Suppressor macrophage treated with lipopolysaccharide for 1 hour (primary cell): ENCODE measurements around the gene WRAP73.

Experiments used
- DNase-seq, 3 donors: peaks; one replicate each; pipeline ENCODE4 v3.0.0-alpha.2; 2020 to 2022

The WRAP73 gene

GRCh38 chr1:3609016-3609768 is 40.7 kb downstream of the WRAP73 start:
- peak in 1 of 3 donors; percentile 34 for DNase-seq

- DNase-seq, result no peak
These were observed 41.7 kb downstream of the WRAP73 start for GRCh38 chr1:3608154-3608553.

- DNase-seq, result no peak
These were observed 42.2 kb downstream of the WRAP73 start for GRCh38 chr1:3607703-3608065.

GRCh38 chr1:3606779-3607702 is 42.9 kb downstream of the WRAP73 start:
- DNase-seq, result no peak

- no peak for DNase-seq
These were observed 44.7 kb downstream of the WRAP73 start for GRCh38 chr1:3604997-3605823.

- no peak for DNase-seq
These were observed 45.4 kb downstream of the WRAP73 start for GRCh38 chr1:3604468-3604974.

- DNase-seq, result no peak
These were observed 46.1 kb downstream of the WRAP73 start for GRCh38 chr1:3603571-3604467.

GRCh38 chr1:3603156-3603555 is 46.7 kb downstream of the WRAP73 start:
- DNase-seq, result no peak

GRCh38 chr1:3602375-3602774 is 47.5 kb downstream of the WRAP73 start:
- DNase-seq, result no peak

- DNase-seq, result no peak
These were observed 48.2 kb downstream of the WRAP73 start for GRCh38 chr1:3601743-3602142.

- no peak for DNase-seq
These were observed 49.5 kb downstream of the WRAP73 start for GRCh38 chr1:3600354-3600753.

GRCh38 chr1:3599816-3600215 is 50.1 kb downstream of the WRAP73 start:
- no peak for DNase-seq

GRCh38 chr1:3599286-3599811 is 50.6 kb downstream of the WRAP73 start:
- DNase-seq, result no peak

- DNase-seq, result no peak
These were observed 51.2 kb downstream of the WRAP73 start for GRCh38 chr1:3598522-3599285.

GRCh38 chr1:3598051-3598491 is 51.8 kb downstream of the WRAP73 start:
- DNase-seq, result no peak

GRCh38 chr1:3597599-3597964 is 52.3 kb downstream of the WRAP73 start:
- peak in 2 of 3 donors; percentile 33 to 46 for DNase-seq

- DNase-seq, result no peak
These were observed 53.0 kb downstream of the WRAP73 start for GRCh38 chr1:3596663-3597598.

- DNase-seq, result no peak
These were observed 54.0 kb downstream of the WRAP73 start for GRCh38 chr1:3595949-3596348.

GRCh38 chr1:3594706-3595377 is 55.1 kb downstream of the WRAP73 start:
- DNase-seq, result no peak
